ENCODE results near the gene ZNF133.
"Not testable (repeated sequence)": the region's sequence is repeated elsewhere in the genome, so short reads cannot be mapped to it uniquely, and the experiment has no call there.

Gene ZNF133

GRCh38 chr20:18287915-18288748, at the start of gene ZNF133:
TSS of gene ZNF133 (plus strand) at chr20:18288527. CDS start at chr20:18305687, 17,160 bp downstream.
- DNase-seq = peak; percentile 91

DNA sequence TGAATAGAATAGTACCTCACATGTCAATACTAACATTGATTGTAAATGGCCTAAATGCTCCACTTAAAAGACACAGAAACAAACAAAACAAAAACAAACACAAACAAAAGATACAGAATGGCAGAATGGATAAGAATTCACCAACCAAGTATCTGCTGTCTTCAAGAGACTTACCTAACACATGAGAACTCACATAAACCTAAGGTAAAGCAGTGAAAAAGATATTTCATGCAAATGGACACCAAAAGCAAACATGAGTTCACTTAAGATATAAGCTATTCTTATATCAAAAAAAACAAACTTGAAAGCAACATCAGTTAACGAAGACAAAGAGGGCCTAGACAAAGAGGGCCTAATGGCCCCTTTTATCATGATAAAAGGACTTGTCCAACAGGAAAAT, 47.3 kb upstream of the ZNF133 start:
- DNase-seq = no peak

GRCh38 chr20:18243802-18244201, 44.5 kb upstream of the ZNF133 start:
- DNase-seq = no peak

- DNase-seq = not testable (repeated sequence)
Observed at GRCh38 chr20:18248545-18248944, 39.8 kb upstream of the ZNF133 start.

GRCh38 chr20:18250217-18250616, 38.1 kb upstream of the ZNF133 start:
- no peak for DNase-seq

DNA sequence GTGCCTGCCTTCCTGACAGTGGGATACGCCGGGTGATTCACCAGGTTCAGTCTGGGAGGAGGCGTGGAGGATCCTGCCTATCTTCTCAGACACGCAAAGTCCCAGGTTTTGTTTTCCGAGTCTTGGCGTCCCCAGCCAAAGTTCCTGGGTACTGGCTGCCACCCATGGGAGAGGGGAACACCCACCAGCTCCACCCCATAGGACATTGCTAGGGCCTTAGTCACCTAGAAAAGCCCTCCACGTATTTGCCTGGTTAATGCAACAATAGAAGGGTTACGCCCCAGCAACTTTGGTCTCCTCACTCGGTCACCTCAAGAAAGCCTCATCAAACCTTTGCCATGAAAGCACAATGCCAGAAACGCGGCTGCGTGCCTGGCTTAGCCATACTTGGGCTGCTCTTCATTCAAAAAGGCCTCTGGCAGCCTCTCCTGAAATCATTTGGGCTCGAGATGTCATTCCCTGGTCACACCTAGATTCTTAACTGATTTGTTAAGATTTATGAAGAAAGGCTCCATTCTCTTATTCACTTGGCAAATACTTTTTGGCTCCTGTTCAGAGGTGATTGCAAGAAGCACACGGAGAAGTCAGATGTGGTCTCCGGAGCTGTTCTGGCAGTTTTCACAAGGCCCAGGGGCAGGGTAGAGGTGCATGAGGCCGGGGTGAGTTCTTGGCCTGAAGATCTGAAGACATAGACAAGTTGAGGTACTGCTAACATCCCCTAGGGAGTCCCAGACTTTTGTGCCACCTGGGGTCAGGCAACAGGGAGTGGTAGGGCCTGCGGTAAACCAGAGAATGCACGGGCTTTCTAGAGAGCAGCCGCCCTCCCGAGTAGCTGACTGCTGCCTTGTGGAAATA, 35.5 kb upstream of the ZNF133 start:
- DNase-seq = no peak

DNA sequence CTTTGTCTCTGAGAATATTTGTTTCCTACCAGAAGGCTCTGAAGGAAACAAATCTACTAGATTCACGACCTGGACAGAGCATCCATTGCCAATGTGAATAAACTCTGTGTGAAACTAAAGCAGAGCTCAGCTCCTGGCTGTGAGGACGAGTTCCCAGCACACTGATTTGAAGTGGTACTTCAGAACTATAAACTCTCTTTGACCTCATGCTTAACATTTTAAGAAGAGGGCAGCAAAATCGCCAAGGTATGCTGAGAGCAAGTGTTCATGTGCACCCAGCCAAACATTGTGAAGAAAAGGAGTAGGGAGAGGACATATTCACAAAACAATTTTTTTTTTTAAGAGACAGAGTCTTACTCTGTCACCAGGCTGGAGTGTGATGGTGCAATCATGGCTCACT, 33.7 kb upstream of the ZNF133 start:
- DNase-seq = no peak

- DNase-seq = no peak
Observed at GRCh38 chr20:18255526-18255925, 32.8 kb upstream of the ZNF133 start.

- DNase-seq = no peak
Observed at GRCh38 chr20:18256440-18257090, 31.8 kb upstream of the ZNF133 start.

DNA sequence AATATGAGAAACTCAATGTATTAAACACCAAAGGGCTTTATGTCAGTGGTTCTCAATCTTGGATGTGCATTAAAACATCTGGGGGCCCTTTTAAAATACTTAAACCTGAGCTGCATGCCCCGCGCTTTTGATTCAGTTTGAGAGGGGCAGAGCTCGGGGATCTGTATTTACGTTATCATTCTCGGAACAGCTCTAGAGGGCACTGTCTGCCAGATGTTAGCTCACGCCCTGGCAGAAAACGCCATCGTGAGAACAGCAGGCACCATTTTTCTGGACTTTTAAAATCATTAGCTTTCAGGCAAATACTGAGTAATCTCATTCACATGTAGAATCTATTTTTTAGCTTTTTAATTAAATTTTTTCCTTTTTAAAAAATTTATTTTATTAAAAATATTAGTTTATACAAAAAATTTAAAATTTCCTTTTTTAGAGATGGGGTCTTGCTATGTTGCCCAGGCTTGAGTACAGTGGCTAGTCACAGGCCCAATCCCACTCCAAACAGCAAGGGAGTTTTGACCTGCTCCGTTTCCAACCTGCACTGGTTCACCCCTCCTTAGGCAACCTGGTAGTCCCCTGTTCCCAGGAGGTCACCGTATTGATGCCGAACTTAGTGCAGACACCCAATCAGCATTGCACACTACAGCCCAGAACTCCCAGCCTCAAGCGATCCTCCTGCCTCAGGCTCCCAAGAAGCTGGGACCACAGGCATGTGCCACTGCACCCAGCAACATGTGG, 30.0 kb upstream of the ZNF133 start:
- no peak for DNase-seq

GRCh38 chr20:18259730-18260129, 28.6 kb upstream of the ZNF133 start:
- DNase-seq = no peak

DNA sequence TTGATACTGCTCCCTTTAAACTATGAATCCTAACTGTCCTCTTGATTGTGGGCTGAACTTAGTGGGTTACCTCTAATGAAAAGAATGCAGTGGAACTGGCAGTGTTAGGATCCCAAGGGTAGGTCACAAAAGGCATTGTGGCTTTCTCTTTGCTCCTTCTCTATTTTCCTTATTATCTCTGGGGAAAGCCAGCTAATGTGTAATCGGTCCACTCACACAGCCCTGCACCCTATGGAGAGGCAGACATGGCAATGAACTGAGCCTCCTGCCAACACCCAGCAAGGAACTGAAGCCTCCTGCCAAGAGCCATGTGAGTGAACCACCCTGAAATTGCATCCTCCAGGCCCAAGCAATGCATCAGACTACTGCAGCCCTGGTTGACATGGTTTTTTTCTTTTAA, 24.6 kb upstream of the ZNF133 start:
- DNase-seq = peak; percentile 29

DNA sequence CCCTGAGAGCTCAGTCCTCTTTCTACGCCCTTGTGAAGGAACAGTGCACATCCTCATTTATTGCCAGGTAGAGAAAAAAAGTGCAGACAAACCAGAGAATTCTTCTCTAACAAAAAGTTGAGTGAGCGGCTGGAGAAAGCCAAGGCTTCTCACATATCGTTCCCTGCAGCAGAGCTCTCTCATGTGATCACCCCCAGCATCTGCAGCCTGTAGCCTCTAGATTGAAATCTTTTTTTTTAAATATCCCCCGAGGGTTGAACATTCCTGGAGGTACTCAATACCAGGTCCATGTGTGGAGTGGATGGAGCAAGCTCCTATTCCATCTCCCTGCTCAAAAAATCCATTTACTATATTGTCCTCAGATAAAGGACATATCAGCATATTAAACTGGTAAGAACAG, 22.9 kb upstream of the ZNF133 start:
- DNase-seq = no peak

- no peak for DNase-seq
Observed at GRCh38 chr20:18266282-18266681, 22.0 kb upstream of the ZNF133 start.

- no peak for DNase-seq
Observed at GRCh38 chr20:18267815-18268214, 20.5 kb upstream of the ZNF133 start.

- DNase-seq = no peak
Observed at GRCh38 chr20:18271160-18271559, 17.2 kb upstream of the ZNF133 start.

DNA sequence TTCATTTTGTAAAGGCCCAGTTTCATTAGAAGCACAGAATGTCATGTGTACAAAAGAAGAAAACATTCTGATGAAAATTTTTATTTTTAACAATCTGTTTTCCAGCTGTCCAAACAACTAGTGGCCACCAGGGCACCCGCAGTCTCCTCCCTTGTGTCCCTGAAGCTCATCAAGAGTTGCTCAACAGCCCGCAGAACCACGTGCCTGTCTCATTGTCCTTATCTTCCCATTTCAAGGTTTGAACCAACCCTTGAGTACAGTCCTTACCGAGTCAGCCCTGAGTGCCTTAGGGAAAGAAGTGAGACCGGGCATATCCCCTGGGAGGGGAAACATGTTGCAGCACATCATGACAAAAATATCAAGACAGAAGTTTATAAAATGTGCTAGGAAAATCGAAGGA, 15.9 kb upstream of the ZNF133 start:
- DNase-seq = no peak

GRCh38 chr20:18273738-18274137, 14.6 kb upstream of the ZNF133 start:
- DNase-seq = no peak

DNA sequence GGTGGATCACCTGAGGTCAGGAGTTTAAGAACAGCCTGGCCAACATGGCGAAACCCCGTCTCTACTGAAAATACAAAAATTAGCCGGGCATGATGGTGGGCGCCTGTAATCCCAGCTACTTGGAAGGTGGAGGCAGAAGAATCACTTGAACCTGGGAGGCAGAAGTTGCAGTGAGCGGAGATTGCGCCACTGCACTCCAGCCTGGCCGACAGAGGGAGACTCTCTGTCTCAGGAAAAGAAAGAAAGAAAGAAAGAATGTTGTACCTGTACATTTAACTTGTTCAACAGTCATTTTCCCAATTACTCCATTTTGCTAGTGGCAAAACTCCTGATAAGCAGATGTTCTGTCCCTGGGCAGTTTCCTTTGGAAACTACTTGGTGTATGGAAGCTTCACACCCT, 12.4 kb upstream of the ZNF133 start:
- not testable (repeated sequence) for DNase-seq

DNA sequence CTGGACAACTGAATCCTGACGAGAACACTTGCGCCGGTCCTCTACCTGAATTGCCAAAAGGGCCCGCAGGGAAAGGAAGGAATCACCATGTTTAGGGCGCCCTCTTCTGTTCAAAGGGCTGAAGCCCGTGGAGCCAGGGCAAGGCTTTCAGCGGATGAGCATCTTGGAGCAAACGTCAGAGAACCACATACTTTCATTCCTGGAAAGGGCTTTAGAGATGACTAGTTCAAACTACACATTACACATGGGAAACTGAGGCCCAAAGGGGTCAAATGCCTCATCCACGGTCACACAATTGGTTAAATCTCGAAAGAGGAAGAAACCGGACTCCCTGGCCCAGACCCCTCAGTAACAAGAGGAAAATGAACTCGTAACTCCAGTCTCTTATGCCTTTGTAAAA, 11.5 kb upstream of the ZNF133 start:
- peak; percentile 31 for DNase-seq

DNA sequence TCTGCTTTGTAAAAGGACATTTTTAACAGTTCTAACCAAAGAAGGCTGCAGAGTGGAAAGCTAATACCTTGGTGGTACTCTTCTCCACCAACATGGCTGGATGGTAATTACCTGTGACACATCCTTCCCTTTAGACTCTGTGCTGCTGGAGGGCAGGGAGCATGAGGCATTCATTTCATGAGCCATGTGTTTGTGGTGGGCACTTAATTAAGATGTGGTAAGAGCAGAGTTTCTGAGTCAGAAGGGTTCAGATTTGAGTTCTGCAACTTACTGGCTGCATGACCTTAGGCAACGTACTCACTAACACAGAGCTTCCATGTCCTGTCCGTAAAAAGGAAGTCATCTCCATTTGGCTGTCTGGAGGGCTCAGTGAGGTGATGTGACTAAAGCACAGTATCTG, 9.1 kb upstream of the ZNF133 start:
- no peak for DNase-seq

DNA sequence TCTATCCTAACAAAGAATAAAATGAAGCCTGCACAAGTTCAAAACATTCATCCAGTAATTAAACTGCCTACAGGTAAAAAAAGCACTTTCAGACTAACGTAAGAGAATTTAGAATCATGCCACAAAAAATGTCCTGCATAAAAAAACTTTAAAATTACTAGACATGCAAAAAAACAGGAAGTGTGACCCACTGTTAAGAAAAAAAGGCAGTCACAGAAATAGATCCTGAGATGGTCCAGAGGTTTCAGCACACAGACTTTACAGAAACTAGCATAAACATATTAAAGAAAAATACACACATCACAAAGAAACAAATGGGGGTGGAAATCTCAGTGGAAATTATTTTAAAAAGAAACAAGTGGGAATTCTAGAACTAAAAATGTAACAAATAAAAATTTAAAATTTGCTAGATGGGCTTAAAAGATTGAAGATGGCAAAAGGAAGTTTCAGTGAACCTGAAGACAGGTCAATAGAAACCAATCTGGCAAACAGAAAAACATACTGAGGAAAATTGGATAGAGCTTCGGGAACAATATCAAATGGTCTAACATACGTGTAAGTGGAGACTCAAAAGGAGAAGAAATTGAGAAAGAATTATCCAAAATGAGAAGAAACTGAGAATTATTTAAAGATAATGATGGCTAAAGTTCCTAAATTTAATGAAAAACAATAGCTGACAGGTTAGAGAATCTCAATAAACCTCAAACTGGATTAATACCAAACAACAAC, 3.4 kb upstream of the ZNF133 start:
- DNase-seq = no peak
